Trophoblast cell (in vitro differentiated cells and primary cell): ENCODE measurements around the gene ZNF469.

Experiments
- DNase-seq, 2 donors: peaks; one replicate each; pipeline ENCODE4 v3.0.0-alpha.2; 2016
- H2AFZ ChIP-seq: 2 replicates; pipeline ENCODE4 v1.6.1; 2013; ENCODE audit warnings: low read length, moderate library complexity, mild to moderate bottlenecking; ENCODE audit not compliant: insufficient read depth, poor library complexity
- H2AK5ac ChIP-seq: 2 replicates; pipeline ENCODE4 v1.6.1; 2013; ENCODE audit warnings: mild to moderate bottlenecking, low read length
- H2BK120ac ChIP-seq: 2 replicates; pipeline ENCODE4 v1.6.1; 2013; ENCODE audit warnings: low read length, mild to moderate bottlenecking, moderate library complexity; ENCODE audit not compliant: insufficient read depth, poor library complexity
- H2BK12ac ChIP-seq: 2 replicates; pipeline ENCODE4 v1.6.1; 2013; ENCODE audit warnings: mild to moderate bottlenecking, low read length, moderate library complexity
- H2BK5ac ChIP-seq: 2 replicates; pipeline ENCODE4 v1.6.1; 2013; ENCODE audit warnings: low read length, low read depth, moderate library complexity, mild to moderate bottlenecking; ENCODE audit not compliant: poor library complexity
- H3K14ac ChIP-seq: 2 replicates; pipeline ENCODE4 v1.6.1; 2013; ENCODE audit warnings: mild to moderate bottlenecking, low read length
- H3K18ac ChIP-seq: 2 replicates; pipeline ENCODE4 v1.6.1; 2013; ENCODE audit warnings: mild to moderate bottlenecking, low read length
- H3K23ac ChIP-seq: 2 replicates; pipeline ENCODE4 v1.6.1; 2013; ENCODE audit warnings: low read length
- H3K27ac ChIP-seq: 2 replicates; pipeline ENCODE4 v1.5.1; 2013; ENCODE audit warnings: low read depth, mild to moderate bottlenecking, inconsistent platforms, low read length, moderate library complexity
- H3K27me3 ChIP-seq: 2 replicates; pipeline ENCODE4 v1.6.1; 2013; ENCODE audit warnings: inconsistent platforms, mild to moderate bottlenecking, low read length, moderate library complexity; ENCODE audit not compliant: insufficient read depth
- H3K36me3 ChIP-seq, 2 experiments: 1 replicate in 1 of 2; 2 replicates in 1 of 2; pipeline ENCODE4 v1.6.1; 2013; ENCODE audit warnings: low read length in 2 of 2, mild to moderate bottlenecking in 2 of 2, moderate library complexity in 1 of 2; ENCODE audit not compliant: insufficient read depth in 2 of 2, control insufficient read depth in 1 of 2
- H3K4ac ChIP-seq: 2 replicates; pipeline ENCODE4 v1.6.1; 2013; ENCODE audit warnings: low read depth, mild to moderate bottlenecking, low read length, moderate library complexity
- H3K4me1 ChIP-seq, 2 experiments: 1 replicate in 1 of 2; 2 replicates in 1 of 2; pipeline ENCODE4 v1.6.1; 2013; ENCODE audit warnings: low read length in 2 of 2, mild to moderate bottlenecking in 2 of 2, moderate library complexity in 1 of 2; ENCODE audit not compliant: insufficient read depth in 2 of 2, control insufficient read depth in 1 of 2
- H3K4me2 ChIP-seq: 2 replicates; pipeline ENCODE4 v1.6.1; 2013; ENCODE audit warnings: inconsistent platforms, mild to moderate bottlenecking, low read length, moderate library complexity
- H3K4me3 ChIP-seq: 2 replicates; pipeline ENCODE4 v1.5.1; 2013; ENCODE audit warnings: mild to moderate bottlenecking, low read depth, low read length, inconsistent platforms
- H3K79me1 ChIP-seq: one replicate; pipeline ENCODE4 v1.6.1; 2013; ENCODE audit warnings: low read length
- H3K79me2 ChIP-seq: 2 replicates; pipeline ENCODE4 v1.6.1; 2013; ENCODE audit warnings: low read length, mild to moderate bottlenecking; ENCODE audit not compliant: control insufficient read depth, insufficient read depth, poor library complexity
- H3K9ac ChIP-seq: 2 replicates; pipeline ENCODE4 v1.6.1; 2013; ENCODE audit warnings: mild to moderate bottlenecking, low read length
- H3K9me3 ChIP-seq: 2 replicates; pipeline ENCODE4 v1.6.1; 2013; ENCODE audit warnings: low read depth, mild to moderate bottlenecking, control low read depth, inconsistent platforms, low read length; ENCODE audit not compliant: insufficient read depth
- H4K12ac ChIP-seq: 2 replicates; pipeline ENCODE4 v1.6.1; 2013; ENCODE audit warnings: low read depth, mild to moderate bottlenecking, low read length, moderate library complexity
- H4K8ac ChIP-seq: 2 replicates; pipeline ENCODE4 v1.6.1; 2013; ENCODE audit warnings: low read depth, mild to moderate bottlenecking, low read length, moderate library complexity
- H4K91ac ChIP-seq: one replicate; pipeline ENCODE4 v1.6.1; 2013; ENCODE audit warnings: low read depth, mild to moderate bottlenecking, low read length, moderate library complexity
- WGBS: extraction: QIAGEN DNeasy Blood & Tissue Kit; methylation state at CpG from one replicate; pipeline ENCODE4 v1.1.7; 2013; ENCODE audit warnings: missing lambda C conversion rate; ENCODE audit not compliant: insufficient read length, insufficient coverage; ENCODE audit errors: extremely low coverage; 5-methylcytosine and 5-hydroxymethylcytosine counted together

ZNF469 gene

GRCh38 chr16:88366704-88367047, 16.1 kb upstream of the ZNF469 start:
- no peaks in the 10 kb centered on the region for H3K27me3 ChIP-seq

GRCh38 chr16:88367560-88367959, 15.2 kb upstream of the ZNF469 start:
- Histone ChIP-seq H3K9me3 (peaks cover 10% of the 10 kb centered on the region), H3K9ac (no peak overlapping the region), H3K4ac (no peak overlapping the region), H3K23ac (no peak overlapping the region), H3K4me3 (no peak overlapping the region), H3K27me3 (no peaks in the 10 kb centered on the region), H3K36me3 (no peaks in the 10 kb centered on the region), H2AFZ (no peak overlapping the region), H4K91ac (no peak overlapping the region), H3K18ac (no peak overlapping the region), H3K79me1 (no peaks in the 10 kb centered on the region), H4K12ac (no peak overlapping the region), H3K27ac (no peak overlapping the region), H3K4me1 (no peaks in the 10 kb centered on the region), H3K79me2 (no peaks in the 10 kb centered on the region), H2BK12ac (no peak overlapping the region), H3K4me2 (no peak overlapping the region), H2BK5ac (no peak overlapping the region), H3K14ac (no peak overlapping the region), H2BK120ac (no peak overlapping the region), H2AK5ac (no peak overlapping the region), H4K8ac (no peak overlapping the region)
- DNase-seq, result no peak
- WGBS, result no CpG with 5 or more reads among the region's 11 CpGs

More at GRCh38 chr16:88366704-88367047, 16.1 kb upstream of the ZNF469 start:
- no peaks in the 10 kb centered on the region for H3K4me1 ChIP-seq
- H3K9me3 ChIP-seq, result peaks cover 10% of the 10 kb centered on the region
- no peak overlapping the region for H4K12ac ChIP-seq
- no peak for DNase-seq
- H3K18ac ChIP-seq, result no peak overlapping the region
- no peak overlapping the region for H3K4ac ChIP-seq
- no peak overlapping the region for H2BK5ac ChIP-seq
- H3K23ac ChIP-seq, result peak overlapping the region; percentile 95
- H2BK120ac ChIP-seq, result no peak overlapping the region
- H3K79me1 ChIP-seq, result no peaks in the 10 kb centered on the region
- H3K4me3 ChIP-seq, result peak overlapping the region; percentile 11
- H4K91ac ChIP-seq, result no peak overlapping the region
- H4K8ac ChIP-seq, result no peak overlapping the region
- no CpG with 5 or more reads among the region's 4 CpGs for WGBS
- H3K27ac ChIP-seq, result no peak overlapping the region
- no peak overlapping the region for H2AK5ac ChIP-seq
- no peak overlapping the region for H3K14ac ChIP-seq
- no peaks in the 10 kb centered on the region for H3K36me3 ChIP-seq
- no peaks in the 10 kb centered on the region for H3K79me2 ChIP-seq
- no peak overlapping the region for H2BK12ac ChIP-seq
- no peak overlapping the region for H2AFZ ChIP-seq
- H3K9ac ChIP-seq, result no peak overlapping the region
- H3K4me2 ChIP-seq, result no peak overlapping the region

GRCh38 chr16:88368036-88368435, 14.7 kb upstream of the ZNF469 start:
- H3K9me3 ChIP-seq, result peaks cover 10% of the 10 kb centered on the region
- H3K9ac ChIP-seq, result no peak overlapping the region
- H2BK5ac ChIP-seq, result no peak overlapping the region
- H4K8ac ChIP-seq, result no peak overlapping the region
- H2AK5ac ChIP-seq, result no peak overlapping the region
- no peak overlapping the region for H4K12ac ChIP-seq
- no peak overlapping the region for H3K4me3 ChIP-seq
- H3K4me1 ChIP-seq, result no peaks in the 10 kb centered on the region
- no peaks in the 10 kb centered on the region for H3K79me1 ChIP-seq
- WGBS, result no CpG with 5 or more reads among the region's 13 CpGs
- H3K27me3 ChIP-seq, result no peaks in the 10 kb centered on the region
- no peak overlapping the region for H2BK12ac ChIP-seq
- H3K36me3 ChIP-seq, result no peaks in the 10 kb centered on the region
- no peak overlapping the region for H2AFZ ChIP-seq
- H3K79me2 ChIP-seq, result no peaks in the 10 kb centered on the region
- no peak overlapping the region for H2BK120ac ChIP-seq
- no peak for DNase-seq
- no peak overlapping the region for H4K91ac ChIP-seq
- H3K4ac ChIP-seq, result no peak overlapping the region
- no peak overlapping the region for H3K4me2 ChIP-seq
- no peak overlapping the region for H3K14ac ChIP-seq
- H3K27ac ChIP-seq, result no peak overlapping the region
- H3K23ac ChIP-seq, result no peak overlapping the region
- no peak overlapping the region for H3K18ac ChIP-seq

- no peak overlapping the region for H3K14ac ChIP-seq
- no peak for DNase-seq
- no peak overlapping the region for H2BK120ac ChIP-seq
- H2AFZ ChIP-seq, result no peak overlapping the region
- no peak overlapping the region for H2BK5ac ChIP-seq
- H3K4ac ChIP-seq, result no peak overlapping the region
- no peak overlapping the region for H4K12ac ChIP-seq
- H3K79me1 ChIP-seq, result no peaks in the 10 kb centered on the region
- H3K9me3 ChIP-seq, result peaks cover 10% of the 10 kb centered on the region
- no peak overlapping the region for H3K4me2 ChIP-seq
- no peak overlapping the region for H3K4me3 ChIP-seq
- no peak overlapping the region for H4K8ac ChIP-seq
- WGBS, result no CpG with 5 or more reads among the region's 7 CpGs
- no peaks in the 10 kb centered on the region for H3K4me1 ChIP-seq
- H3K18ac ChIP-seq, result no peak overlapping the region
- H4K91ac ChIP-seq, result no peak overlapping the region
- H3K27ac ChIP-seq, result no peak overlapping the region
- no peak overlapping the region for H3K9ac ChIP-seq
- H3K27me3 ChIP-seq, result no peaks in the 10 kb centered on the region
- H2AK5ac ChIP-seq, result no peak overlapping the region
- H3K79me2 ChIP-seq, result no peaks in the 10 kb centered on the region
- no peak overlapping the region for H3K23ac ChIP-seq
- no peak overlapping the region for H2BK12ac ChIP-seq
- no peaks in the 10 kb centered on the region for H3K36me3 ChIP-seq
These were observed 13.8 kb upstream of the ZNF469 start for GRCh38 chr16:88368994-88369393.
